Prostate gland (tissue), 2 donors: ENCODE results near the gene SLC49A3. TPM values are rescaled to one million over a fixed set of nuclear protein-coding genes. Genes with fewer than 3 reads are reported as not detected.

Experiments used
- DNase-seq: peaks from one replicate; pipeline ENCODE4 v3.0.0-alpha.2; 2019; ENCODE audit warnings: low spot score
- H3K27ac ChIP-seq, 2 donors: fragments of 200-600 bp; sonication (generic); 2 replicates each; pipeline ENCODE4 v1.5.1; 2017 to 2019
- H3K27me3 ChIP-seq: fragments of 200-600 bp; sonication (generic); replicated peaks from 2 replicates; pipeline ENCODE4 v1.5.1; 2019; ENCODE audit not compliant: insufficient read depth
- H3K36me3 ChIP-seq, 2 donors: fragments of 200-600 bp; sonication (generic); 1 replicate in 1 of 2; 2 replicates in 1 of 2; pipeline versions ENCODE4 v1.5.1 to v1.8.1; 2017 to 2019
- H3K4me1 ChIP-seq: fragments of 200-600 bp; sonication (generic); replicated peaks from 2 replicates; pipeline ENCODE4 v1.5.1; 2019
- H3K4me3 ChIP-seq, 2 donors: fragments of 200-600 bp; sonication (generic); 2 replicates each; pipeline ENCODE4 v1.5.1; 2017 to 2019
- H3K9me3 ChIP-seq: fragments of 200-600 bp; sonication (generic); 2 replicates; pipeline ENCODE4 v1.5.1; 2017
- POLR2A ChIP-seq: fragments of 450-650 bp; IDR thresholded peaks from one replicate; pipeline ENCODE4 v1.6.1; 2016; ENCODE audit warnings: antibody characterized with exemption, mild to moderate bottlenecking
- POLR2AphosphoS5 ChIP-seq: sonication (generic); formaldehyde crosslinking; IDR thresholded peaks from one replicate; pipeline ENCODE4 v1.6.1; 2017; ENCODE audit warnings: antibody characterized with exemption
- WGBS: methylation state at CpG from one replicate; pipeline ENCODE4 v1.1.5; 2018; 5-methylcytosine and 5-hydroxymethylcytosine counted together
- intact Hi-C: fragments of 100-400 bp; cut with DNase I; formaldehyde crosslinking; loops from one replicate; pipeline ENCODE4 v1.14.2; 2022
- total RNA-seq, 2 donors: library from RNA; depleted of rRNA; stranded (reverse); fragments of >200 nt; gene quantifications; one replicate each; pipeline ENCODE4 v1.1.0, GENCODE V29; 2016
- TF ChIP-seq, protein P1 (sequence below), 4 experiments: fragments of 200-600 bp in 2 of 4; fragments of 450-650 bp in 2 of 4; sonication (generic) in 2 of 4; IDR thresholded peaks; 1 replicate in 3 of 4; 2 replicates in 1 of 4; pipeline ENCODE4 v1.5.1; 2016 to 2019; ENCODE audit warnings: antibody characterized with exemption in 4 of 4, mild to moderate bottlenecking in 2 of 4, moderate library complexity in 2 of 4

The SLC49A3 gene
- total RNA-seq, 2 donors from 2014 or later, result 2.6 to 11.0 TPM

DNA sequence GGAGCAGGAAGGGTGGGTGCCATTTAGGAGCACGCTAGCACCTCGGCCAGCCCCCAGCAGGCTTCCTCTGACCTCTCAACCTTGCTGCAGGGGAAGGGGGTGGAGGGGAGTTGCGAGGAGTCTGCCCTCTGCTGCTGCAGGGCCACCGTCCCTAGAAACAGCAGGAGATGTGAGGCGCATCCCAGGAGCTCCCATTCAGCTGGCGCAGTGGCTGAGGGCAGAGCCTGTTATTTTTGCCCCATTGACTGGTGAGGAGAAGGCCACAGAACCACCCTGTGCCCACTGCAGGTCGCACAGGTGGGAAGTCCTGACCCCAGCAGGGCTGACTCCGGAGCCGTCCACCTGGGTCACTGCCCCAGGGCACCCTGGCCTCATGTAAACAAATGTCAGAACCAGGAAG is 55.5 kb downstream of the SLC49A3 start:
- Histone ChIP-seq H3K4me3 (no peak overlapping the region), H3K36me3 (no peaks in the 10 kb centered on the region), H3K27ac (no peak overlapping the region), H3K9me3 (no peaks in the 10 kb centered on the region), H3K27me3 (no peaks in the 10 kb centered on the region), H3K4me1 (no peaks in the 10 kb centered on the region)
- no peak for DNase-seq
- WGBS, result 58% methylated on average over 9 of the region's 9 CpGs
- TF ChIP-seq POLR2AphosphoS5, result no peak
- TF ChIP-seq POLR2A, result no peak
- TF ChIP-seq, protein P1, sequence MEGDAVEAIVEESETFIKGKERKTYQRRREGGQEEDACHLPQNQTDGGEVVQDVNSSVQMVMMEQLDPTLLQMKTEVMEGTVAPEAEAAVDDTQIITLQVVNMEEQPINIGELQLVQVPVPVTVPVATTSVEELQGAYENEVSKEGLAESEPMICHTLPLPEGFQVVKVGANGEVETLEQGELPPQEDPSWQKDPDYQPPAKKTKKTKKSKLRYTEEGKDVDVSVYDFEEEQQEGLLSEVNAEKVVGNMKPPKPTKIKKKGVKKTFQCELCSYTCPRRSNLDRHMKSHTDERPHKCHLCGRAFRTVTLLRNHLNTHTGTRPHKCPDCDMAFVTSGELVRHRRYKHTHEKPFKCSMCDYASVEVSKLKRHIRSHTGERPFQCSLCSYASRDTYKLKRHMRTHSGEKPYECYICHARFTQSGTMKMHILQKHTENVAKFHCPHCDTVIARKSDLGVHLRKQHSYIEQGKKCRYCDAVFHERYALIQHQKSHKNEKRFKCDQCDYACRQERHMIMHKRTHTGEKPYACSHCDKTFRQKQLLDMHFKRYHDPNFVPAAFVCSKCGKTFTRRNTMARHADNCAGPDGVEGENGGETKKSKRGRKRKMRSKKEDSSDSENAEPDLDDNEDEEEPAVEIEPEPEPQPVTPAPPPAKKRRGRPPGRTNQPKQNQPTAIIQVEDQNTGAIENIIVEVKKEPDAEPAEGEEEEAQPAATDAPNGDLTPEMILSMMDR (IDR thresholded peaks at IDR 0.05), result no peak
- intact Hi-C loops, result no loop called here

DNA sequence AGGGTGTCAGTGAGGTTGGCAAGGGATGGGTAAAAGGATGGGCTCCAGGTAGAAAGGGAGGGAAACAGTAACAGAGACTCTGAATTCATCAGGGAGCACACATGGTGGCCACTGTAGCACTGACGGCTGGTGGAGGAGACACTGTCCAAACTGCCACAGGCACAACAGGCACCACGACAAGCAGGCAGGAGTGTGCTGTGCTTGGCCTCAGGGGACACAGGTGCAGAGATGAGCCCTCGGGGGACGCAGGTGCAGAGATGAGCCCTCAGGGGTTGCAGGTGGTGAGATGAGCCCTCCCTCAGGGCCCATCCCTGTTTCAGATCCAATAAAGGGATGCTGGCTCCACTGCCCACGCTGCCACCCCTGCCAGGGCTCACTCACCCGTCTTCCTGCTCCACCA is 56.0 kb downstream of the SLC49A3 start:
- intact Hi-C loops, result no loop called here
- H3K27me3 ChIP-seq, result no peaks in the 10 kb centered on the region
- no peak for TF ChIP-seq POLR2AphosphoS5
- TF ChIP-seq, protein P1 (IDR thresholded peaks at IDR 0.05), result no peak
- no peak for TF ChIP-seq POLR2A

DNA sequence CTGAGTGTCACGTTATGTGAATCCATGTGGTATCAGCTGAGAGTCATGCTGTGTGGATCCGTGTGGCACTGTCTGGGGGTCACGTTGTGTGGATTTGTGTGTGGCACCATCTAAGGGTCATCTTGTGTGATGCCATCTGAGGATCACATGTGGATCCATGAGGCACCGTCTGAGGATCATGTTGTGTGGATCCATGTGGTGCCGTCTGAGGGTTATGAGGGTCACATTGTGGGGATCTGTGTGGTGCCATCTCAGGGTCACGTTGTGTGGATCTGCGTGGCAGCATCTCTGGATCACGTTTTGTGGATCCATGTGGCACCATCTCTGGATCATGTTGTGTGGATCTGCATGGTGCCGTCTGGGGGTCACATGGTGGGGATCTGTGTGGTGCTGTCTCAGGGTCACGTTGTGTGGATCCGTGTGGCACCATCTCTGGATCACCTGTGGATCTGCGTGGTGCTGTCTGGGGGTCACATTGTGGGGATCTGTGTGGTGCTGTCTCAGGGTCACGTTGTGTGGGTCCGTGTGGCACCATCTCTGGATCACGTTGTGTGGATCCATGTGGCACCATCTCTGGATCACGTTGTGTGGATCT is 56.7 kb downstream of the SLC49A3 start:
- 92% methylated on average over 16 of the region's 16 CpGs for WGBS
- TF ChIP-seq, protein P1 (IDR thresholded peaks at IDR 0.05), result no peak
- TF ChIP-seq POLR2A (no peak), POLR2AphosphoS5 (no peak)
- H3K4me3 ChIP-seq, result no peak overlapping the region
- no peaks in the 10 kb centered on the region for H3K27me3 ChIP-seq
- intact Hi-C loops, result no loop called here
- DNase-seq, result no peak
- H3K4me1 ChIP-seq, result no peaks in the 10 kb centered on the region
- H3K27ac ChIP-seq, result no peak overlapping the region
- no peaks in the 10 kb centered on the region for H3K36me3 ChIP-seq
- no peaks in the 10 kb centered on the region for H3K9me3 ChIP-seq

More for the DNA sequence above, 56.0 kb downstream of the SLC49A3 start:
- H3K27ac ChIP-seq, result no peak overlapping the region
- no peak overlapping the region for H3K4me3 ChIP-seq
- 79% methylated on average over 6 of the region's 6 CpGs for WGBS
- no peaks in the 10 kb centered on the region for H3K9me3 ChIP-seq
- no peaks in the 10 kb centered on the region for H3K4me1 ChIP-seq
- DNase-seq, result no peak
- H3K36me3 ChIP-seq, result no peaks in the 10 kb centered on the region

Other genes with a start within 250 kb of the SLC49A3 start
- gene ZNF721, start 190.0 kb downstream of the SLC49A3 start, total RNA-seq, result 10 to 100 TPM; 18.4 to 28.2 TPM
- 10 to 100 TPM; 42.8 to 73.3 TPM for gene PIGG, start 189.9 kb downstream of the SLC49A3 start, total RNA-seq
- gene TMEM271, start 112.9 kb downstream of the SLC49A3 start, total RNA-seq, result under 1 TPM in 1 of 2 donors, not detected in 1; 0.91 TPM
- 1 to 10 TPM; 8.0 to 9.3 TPM for gene PDE6B, start 63.6 kb downstream of the SLC49A3 start, total RNA-seq
- 100 to 1,000 TPM; 148 to 313 TPM for gene ATP5ME, start 14.9 kb downstream of the SLC49A3 start, total RNA-seq
- 10 to 100 TPM; 14.6 to 25.7 TPM for gene MYL5, start 14.6 kb downstream of the SLC49A3 start, total RNA-seq
- gene PCGF3, start 16.7 kb upstream of the SLC49A3 start, total RNA-seq, result 100 to 1,000 TPM in 1 of 2 donors, 10 to 100 TPM in 1; 59.0 to 135 TPM
- gene CPLX1, start 137.0 kb upstream of the SLC49A3 start, total RNA-seq, result 1 to 10 TPM; 2.5 to 4.4 TPM
- gene GAK, start 243.2 kb upstream of the SLC49A3 start, total RNA-seq, result 100 to 1,000 TPM; 158 to 181 TPM
- 10 to 100 TPM; 44.1 to 74.6 TPM for gene TMEM175, start 243.3 kb upstream of the SLC49A3 start, total RNA-seq